GM12872 (cell line): ENCODE results near the gene SERPINF2.

Experiments used
- CTCF ChIP-seq: IDR thresholded peaks from 3 replicates; pipeline ENCODE4 v1.5.1; 2011; ENCODE audit warnings: low read depth, mild to moderate bottlenecking, low read length, moderate library complexity; ENCODE audit not compliant: insufficient read depth

The SERPINF2 gene

DNA sequence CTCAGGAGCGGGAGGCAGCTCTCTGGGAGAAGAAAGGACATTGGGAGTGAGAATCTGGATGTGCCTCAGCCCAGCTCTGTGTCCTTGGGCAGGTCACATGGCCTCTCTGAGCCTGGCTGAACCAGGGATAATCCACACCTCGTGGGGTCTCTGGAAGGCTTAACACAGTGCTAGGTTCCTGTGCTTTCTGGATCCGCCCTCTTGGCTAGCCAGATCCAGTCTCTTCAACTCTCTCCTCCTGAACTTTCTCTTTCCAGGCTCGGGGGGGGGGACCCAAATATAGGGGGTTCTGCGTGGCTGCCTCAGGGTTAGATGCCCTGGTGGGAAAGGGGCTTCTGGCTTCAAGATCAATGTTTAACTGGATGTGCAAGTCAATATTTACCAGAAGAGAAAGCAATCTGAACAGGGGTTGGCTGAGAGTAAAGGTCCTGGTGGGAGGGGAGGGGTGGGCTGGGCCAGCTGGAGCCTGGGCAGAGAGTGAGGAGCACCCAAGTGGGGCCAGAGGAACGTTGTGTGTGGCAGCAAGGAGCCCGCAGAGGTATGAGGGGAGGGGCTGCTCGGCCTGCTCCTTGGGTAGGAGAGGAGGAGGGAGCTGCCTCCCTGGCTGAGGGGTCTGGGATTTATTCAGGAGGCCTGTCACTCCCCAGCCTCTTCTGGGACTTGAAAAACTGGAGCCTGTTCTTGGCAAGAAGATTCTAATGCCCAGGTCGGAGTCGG, at the start of gene SERPINF2:
TSS of gene SERPINF2 (plus strand) at position 501 of the 717 bp plus-strand sequence. CDS start 2,125 bp downstream, outside the sequence.
- TF ChIP-seq CTCF, result no peak

DNA sequence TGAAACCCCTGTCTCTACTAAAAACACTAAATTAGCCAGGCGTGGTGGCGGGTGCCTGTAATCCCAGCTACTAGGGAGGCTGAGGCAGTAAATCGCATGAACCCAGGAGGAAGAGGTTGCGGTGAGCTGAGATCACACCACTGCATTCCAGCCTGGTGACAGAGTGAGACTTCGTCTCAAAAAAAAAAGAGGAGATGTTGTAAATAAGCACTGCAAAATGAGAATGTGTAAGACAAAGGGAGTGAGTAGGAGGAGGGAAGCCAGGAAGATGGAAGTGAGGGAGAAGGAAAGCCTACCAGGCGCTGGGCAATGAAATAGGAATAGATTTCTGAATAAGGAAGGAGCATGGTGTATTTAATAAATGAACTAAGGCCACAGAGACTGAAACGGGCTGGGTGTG, 49.3 kb upstream of the SERPINF2 start:
- no peak for TF ChIP-seq CTCF

GRCh38 chr17:1695365-1695764, 47.3 kb upstream of the SERPINF2 start:
- no peak for TF ChIP-seq CTCF

GRCh38 chr17:1697681-1698080, 45.0 kb upstream of the SERPINF2 start:
- TF ChIP-seq CTCF, result no peak

DNA sequence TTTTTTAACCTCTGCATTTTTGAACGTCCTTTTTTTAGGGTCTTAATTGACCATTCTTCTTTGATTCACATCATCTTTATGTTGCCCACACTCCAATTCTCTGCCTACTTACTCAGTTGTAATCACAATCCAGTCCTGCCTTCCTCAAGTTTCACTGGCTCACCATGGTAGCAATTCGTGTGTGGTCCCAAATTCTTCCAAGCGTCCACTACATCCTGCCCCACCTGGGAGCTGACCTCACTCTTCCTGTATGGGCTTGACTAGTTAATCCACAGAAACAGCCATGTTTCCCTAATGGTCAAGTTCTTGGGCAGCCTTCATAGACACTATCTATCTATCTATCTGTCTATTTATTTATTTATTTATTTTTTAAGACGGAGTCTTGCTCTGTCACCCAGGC, 39.6 kb upstream of the SERPINF2 start:
- TF ChIP-seq CTCF, result no peak

DNA sequence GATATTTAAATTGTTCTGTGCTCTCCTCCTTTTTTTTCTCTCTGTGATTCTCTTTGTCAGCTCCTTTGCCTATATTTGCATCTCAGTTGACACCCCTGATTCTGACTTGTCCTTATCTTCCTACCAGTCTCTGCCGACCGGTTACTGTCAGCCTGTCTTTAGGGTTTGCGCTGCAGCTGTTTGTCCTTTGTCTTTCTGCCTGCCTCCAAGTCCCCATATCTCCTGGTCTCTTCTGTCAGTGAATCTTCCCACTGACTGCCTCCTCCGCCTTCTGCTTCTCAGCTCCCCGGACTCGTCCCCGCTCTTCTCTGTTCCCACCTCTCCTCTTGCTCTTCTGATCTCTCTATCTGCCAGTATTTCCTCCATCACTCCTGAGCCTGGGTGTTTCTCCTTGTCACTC, 37.7 kb upstream of the SERPINF2 start:
- no peak for TF ChIP-seq CTCF

- TF ChIP-seq CTCF, result no peak
Observed at GRCh38 chr17:1707107-1707506, 35.6 kb upstream of the SERPINF2 start.
